ENCODE data around the gene LRRN1.
"Not testable (repeated sequence)": the region's sequence is repeated elsewhere in the genome, so short reads cannot be mapped to it uniquely, and the experiment has no call there.

The LRRN1 gene

DNA sequence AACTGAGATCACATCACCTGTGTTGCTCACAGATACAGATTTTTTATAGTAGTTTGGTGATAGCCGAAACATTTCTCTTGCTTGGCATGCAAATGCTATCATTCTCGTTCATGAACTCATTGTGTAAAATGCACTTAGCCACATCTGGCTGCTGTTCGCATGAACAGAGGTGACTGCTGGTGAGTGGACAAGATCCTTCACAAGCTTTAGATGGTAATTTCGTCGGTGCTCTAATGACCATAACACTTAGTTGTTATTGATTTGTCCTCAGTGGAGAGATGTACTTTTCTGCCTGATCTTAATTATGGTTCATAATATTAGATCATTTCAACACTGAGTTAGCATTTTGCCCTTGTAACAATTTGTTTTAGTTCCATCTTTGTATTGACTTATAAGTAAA, 13.8 kb downstream of the LRRN1 start:
- DNase-seq (ENCODE audit: low spot score) = no peak

DNA sequence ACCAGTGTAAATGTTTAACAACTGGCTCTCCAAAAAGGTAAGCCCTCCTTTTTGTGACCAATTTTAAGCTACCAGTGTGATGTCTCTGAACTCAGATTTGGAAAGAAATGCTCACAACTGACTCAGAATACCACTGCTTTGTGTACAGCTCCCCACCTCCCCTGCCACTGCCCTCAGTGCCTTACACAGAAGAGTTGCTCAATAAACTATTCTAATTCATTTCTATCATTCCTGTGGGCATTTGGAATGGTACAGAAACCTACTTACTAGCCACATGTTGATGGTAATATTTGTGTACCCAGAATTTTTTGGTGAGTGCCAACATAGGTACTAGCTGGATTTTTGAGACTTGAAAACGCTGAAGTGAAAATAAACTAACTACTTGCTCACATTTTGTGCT, 16.0 kb downstream of the LRRN1 start:
- no peak for DNase-seq (ENCODE audit: low spot score)

DNA sequence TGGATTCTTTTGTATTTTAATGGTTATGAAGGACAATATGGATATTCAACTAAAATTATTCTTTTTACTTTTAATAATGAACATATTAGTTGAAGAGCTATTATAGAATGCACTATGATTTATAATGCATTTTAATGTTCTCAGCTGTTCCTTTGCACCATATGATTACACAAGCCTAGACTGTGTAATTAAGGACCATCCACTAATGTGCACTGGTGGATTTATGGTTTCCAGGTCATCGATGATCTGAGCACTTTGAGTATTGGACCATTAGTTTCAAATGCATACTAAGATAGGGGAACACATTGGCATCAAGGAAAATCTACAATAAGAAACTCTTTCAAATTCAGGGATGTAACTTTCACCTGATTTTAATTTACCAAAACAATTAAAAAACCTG, 16.8 kb downstream of the LRRN1 start:
- DNase-seq (ENCODE audit: low spot score) = no peak

DNA sequence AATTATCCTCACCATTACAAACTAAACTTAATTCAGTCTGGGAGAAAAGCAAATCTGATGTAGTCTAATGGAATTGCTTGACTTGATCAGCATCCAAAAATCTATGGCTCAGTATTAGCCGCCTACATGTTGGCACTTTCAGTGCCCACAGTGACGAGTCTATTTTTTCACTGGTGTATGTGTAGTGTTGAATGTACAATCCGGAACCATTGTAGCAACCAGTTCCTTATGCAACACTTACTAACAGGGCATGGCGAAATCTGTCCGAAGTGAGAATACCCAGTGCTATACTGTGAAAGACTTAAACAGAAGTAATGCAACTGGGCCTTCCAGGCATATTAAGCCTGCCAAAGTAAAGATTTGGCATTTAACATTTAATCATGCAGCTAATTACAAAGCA, 18.6 kb downstream of the LRRN1 start:
- DNase-seq (ENCODE audit: low spot score) = no peak

DNA sequence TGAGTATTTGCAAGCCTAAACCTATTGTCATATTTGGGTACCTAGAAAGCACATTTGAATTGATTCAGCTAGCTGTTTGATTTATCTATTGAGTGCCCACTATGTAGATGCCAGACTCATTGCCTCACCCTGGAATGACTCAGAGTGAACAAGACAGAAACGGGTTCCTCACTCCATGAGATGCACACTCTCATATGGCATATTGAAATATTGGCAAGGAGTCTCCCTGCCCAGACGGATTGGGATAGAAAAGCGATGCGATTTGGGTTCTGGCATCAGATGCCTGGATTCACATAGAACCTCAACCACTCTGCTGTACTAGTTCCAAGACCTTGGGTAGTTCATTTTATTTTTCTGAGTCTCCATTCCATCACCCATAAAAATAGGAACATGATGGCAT, 22.5 kb downstream of the LRRN1 start:
- DNase-seq (ENCODE audit: low spot score) = no peak

DNA sequence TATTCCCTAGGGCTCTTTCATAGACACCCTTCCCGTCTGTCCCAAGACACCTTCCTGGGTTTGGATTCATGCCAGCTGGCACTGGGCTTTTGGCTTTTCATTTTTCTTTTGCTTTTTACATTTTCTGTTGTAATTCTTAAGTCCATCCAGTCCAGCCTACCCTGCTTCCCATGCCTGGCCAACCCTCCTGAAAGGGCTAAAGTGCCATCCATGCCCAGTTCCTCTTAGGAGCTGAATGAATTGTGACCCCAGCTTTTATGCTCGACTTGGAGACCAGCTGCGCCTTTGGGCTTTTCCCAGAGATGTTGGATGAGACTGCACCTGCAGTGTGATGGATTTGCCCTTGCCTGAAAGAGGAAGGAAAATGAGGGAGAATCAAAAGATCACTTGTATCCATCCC, 25.8 kb downstream of the LRRN1 start:
- no peak for DNase-seq (ENCODE audit: low spot score)

DNA sequence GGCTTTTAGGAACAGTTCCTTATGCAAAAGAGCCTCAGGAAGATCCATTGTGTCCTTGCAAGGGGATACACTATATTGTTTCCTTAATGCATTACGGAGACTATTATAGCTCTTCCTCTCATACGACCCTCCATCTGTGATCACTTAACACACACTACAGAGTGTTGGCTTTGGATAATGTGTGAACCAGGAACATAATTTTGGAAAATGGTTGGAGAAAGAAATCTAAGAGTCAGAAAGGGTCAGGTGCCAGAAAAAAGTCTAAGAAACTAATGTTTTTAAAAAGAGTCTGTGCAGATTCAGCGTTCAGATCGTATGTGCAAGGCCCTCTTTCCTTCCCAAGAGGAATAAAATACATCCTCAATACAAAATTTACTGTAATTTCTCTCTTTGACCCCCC, 27.3 kb downstream of the LRRN1 start:
- DNase-seq (ENCODE audit: low spot score) = no peak

DNA sequence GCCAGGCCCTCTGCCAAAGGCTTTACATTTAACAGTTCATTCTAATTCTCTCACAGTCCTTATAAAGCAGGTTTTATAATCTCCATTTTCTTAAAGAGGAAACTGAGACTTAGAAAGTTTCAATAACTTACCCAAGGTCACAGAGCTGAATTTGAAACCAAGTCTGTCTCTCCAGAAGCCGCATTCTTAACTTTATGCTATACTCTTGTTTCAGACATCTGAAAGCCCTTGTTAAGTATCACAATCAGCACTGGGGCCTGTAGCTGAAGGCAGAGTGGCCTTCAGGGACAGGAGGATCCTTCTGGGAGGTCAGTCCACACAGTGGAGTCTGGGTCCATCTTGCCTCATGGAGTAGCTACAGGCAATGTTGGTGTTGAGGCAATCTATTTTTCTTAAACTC, 27.9 kb downstream of the LRRN1 start:
- DNase-seq (ENCODE audit: low spot score) = no peak

DNA sequence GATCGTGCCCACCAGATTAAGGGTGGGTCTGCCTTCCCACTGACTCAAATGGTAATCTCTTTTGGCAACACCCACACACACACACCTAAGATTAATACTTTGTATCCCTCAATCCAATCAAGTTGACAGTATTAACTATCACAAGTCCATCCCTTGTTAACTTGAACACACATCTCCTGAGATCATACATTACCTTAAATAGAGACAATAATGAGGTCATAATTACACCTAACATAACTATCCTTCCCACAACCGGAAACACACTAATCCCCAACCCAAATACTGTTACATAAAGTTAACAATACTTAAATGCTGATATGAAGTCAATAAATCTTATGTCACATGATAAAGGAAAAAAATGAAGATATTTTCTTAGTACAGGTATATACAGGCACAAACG, 29.2 kb downstream of the LRRN1 start:
- DNase-seq (ENCODE audit: low spot score) = not testable (repeated sequence)

DNA sequence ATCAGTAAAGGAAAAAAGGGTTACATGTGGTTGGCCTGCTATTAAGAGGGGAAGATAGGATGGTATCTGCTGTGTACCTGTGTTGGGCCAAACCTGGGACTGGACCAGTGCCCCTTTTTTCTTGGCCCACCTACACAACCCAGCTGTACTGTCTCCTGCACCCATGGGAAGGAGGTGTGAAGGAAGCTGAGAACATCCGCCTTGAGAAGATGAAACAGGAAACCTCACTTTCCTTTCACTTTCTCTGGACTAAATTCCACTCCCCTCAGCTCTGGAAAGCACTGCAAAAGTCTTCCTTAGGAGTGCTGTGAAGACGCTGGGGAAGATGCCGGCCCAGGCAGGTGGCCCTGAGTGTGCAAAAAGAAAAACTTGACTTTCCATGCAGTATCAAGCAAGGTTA, 37.6 kb downstream of the LRRN1 start:
- no peak for DNase-seq (ENCODE audit: low spot score)

DNA sequence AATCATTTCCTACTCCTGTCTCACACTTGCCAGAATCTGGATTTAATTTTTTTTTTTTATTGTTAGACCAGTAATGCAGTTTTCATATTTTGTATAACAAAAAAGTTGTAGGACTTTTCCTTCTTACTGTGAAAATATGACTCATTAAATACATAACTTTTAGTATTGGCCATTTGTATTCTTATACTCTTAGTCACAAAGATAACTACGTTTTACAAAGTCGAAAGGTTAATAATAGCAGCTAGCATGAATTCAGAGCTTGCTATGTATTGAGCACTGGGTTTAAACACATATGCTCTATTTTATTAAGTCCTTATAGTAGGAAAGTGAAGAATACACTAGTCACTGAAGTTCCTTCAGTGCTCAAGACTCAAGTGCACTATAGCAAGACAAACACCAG, 43.1 kb downstream of the LRRN1 start:
- DNase-seq (ENCODE audit: low spot score) = no peak

DNA sequence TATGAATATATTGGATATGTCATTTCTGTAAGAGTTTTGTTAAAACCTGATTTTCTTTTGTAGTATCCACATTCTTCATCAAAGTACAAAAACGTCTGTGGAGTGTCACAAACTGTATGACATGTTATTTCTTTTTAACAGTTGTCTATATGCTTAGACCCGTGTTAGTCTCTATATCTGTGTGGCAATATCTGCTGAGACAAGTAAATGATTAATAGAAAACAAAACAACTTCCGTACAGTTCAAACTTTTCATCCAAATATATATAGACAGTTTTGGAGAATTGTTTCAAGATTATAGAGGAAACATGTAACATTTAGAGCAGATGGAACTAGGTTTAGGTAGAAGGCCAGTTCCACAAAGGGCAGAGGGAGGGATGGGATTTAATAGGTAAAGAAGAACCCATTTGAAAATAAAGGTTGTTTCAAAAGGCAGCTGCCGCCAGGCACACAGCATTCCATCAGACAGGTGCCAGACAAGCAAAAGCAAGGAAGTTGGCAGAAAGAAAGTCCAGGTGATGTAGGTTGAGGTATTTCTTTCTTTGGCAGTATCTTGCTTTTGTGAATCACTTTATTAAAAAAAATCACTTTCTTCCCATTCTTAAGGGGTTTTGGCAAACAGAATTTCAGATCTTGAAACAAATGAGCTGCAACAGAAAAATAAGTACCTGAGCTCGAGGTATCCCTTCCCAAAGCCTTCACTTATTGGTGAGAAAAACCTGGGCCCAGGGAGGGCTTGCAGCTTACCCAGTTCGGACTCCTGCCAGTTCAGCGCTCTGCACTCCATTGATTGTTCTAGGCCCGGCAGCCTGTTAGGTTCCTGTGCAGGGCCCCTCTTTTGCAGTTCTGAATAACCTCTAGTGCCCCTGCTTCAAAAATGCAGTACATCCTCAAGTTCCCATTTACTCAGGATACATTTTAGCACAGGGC, 49.0 kb downstream of the LRRN1 start:
- no peak for DNase-seq (ENCODE audit: low spot score)

DNA sequence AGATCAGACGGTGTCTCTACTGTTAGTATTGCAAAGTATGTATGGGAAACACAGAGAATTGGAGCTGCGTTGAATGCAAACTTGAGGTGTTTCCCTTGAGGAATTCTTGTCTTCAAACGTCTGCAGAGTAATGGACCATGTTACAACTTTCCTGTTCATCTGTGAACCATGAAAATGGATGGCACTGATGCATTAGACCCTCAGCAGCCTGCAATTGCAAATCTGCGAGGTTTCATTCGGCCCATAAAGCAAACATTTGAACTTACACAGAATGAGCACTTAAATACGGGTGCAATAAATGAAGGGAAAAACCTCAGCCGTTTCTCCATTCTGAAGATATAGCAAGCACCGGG, 49.7 kb downstream of the LRRN1 start:
- no peak for DNase-seq (ENCODE audit: low spot score)

DNA sequence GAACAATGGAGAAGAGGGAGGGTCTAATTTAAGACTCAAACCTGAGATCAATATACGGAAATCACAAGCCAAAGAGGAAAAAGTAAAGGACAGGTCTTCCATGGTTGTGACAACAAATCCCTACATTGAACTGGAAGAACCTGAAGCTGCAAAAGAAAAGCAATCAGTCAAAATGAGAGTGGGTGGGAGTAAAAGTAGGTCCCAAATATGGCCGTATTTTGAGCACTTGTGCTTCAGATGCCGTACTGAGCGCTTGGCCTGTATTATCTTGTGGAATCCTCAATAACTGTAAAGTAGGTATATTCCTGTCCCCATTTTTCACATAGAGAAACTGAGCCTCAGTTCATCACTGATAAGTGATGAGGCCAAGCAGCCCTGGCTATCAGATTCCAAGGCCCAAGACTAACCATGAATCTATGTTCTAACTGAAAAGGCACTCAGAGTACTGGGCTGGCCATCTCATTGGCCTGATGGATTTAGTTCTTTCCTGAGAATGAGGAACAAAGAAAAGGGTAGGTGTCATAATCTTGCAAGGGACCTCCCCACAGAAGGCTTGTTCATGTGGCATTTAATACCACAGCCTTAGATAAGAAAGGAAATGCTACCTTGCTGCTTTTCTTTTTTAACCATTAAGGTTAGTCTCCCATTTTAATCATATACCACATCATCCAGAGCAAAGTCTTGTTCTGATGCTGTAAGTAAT, 52.5 kb downstream of the LRRN1 start:
- no peak for DNase-seq (ENCODE audit: low spot score)

DNA sequence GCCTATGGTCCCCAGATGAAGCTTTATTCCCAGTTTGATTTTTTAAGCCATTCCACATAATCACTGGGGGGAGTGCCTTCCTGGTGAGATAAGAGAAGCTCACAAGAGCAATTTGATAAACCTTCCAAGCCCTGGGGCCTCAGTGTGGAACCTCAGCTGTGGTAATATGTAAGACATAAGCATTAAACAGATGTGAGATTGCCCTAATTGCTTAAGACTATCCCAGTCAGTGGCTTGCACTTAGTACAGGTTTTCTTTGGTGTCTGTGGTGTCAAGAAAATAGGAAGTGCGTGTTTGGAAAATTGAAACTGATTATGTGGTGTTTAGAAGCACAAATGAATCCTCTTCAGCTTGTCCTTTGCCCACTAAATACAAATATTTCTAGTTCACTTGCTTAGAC, 54.3 kb downstream of the LRRN1 start:
- DNase-seq (ENCODE audit: low spot score) = no peak

DNA sequence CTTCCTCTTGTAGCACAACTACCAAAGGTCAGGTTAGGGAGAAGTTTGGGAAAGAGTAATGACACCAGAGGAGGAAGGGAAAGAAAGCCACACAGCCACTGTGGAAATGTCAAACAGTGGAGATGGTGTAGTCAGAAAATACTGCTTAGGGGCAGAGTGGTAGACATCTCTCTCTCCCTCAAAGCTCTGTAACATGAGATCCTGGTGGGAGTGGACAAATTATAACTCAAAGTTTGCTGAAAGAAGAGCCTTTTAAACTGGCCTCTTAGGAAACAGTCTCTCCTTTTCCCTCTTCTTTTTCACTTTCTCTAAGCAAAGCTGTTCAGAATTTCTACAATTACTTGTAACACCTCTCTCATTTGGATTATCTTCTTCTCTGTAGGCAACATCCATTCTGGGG, 55.8 kb downstream of the LRRN1 start:
- no peak for DNase-seq (ENCODE audit: low spot score)

DNA sequence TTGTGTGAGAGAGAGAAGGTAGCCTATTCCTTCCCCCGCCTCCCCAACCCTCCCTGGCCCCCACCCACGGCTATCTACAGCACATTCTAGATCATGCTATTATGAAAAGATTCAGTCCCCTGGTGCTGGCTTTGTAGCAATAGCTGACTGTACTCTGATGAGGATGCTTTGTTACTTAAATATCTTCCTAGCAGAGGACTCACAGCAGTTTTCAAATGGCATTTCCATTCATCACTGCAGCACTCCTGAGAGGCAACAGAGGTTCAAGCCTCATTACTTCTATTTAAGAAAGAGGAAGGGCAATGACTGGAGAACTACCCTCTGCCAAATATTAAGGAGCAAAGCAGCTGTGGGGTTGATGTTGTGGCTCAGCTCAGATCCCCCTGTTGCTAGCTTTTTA, 61.0 kb downstream of the LRRN1 start:
- DNase-seq (ENCODE audit: low spot score) = no peak

DNA sequence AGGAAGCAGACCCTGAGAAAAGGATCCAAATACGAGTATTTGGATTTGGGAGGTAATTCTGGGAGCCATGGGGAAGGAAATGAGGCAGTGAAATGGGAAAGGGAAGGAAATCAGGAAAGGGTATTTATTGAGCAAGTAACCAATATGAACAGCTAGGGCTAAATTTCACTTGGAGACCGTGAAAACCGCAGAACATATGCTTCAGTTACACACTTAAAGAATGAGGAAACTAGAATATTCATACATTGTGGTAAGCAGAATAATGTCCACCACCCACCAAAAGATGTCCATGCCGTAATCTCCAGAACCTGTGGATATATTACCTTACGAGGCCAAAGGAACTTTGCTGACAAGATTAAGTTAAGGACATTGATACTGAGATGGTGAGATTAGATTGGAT, 63.3 kb downstream of the LRRN1 start:
- no peak for DNase-seq (ENCODE audit: low spot score)

DNA sequence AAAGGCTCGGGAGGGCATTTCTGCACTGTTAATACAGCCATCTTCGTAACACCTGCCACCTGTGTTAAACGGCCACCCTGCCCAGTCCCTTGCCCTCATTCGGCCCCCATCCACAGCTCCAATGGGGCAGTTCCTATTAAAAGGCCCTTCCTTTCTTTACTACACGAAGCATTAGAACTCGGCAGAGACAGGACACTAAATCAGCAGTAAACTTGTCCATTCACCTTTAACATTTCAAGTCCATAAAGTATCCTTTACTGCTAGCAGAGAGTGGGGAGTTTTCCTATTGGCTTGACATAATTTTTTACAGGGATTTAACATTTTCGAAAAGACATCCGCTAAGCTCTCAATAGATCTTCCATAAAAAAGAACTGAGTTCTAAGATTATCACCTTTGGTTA, 76.3 kb downstream of the LRRN1 start:
- DNase-seq (ENCODE audit: low spot score) = no peak

DNA sequence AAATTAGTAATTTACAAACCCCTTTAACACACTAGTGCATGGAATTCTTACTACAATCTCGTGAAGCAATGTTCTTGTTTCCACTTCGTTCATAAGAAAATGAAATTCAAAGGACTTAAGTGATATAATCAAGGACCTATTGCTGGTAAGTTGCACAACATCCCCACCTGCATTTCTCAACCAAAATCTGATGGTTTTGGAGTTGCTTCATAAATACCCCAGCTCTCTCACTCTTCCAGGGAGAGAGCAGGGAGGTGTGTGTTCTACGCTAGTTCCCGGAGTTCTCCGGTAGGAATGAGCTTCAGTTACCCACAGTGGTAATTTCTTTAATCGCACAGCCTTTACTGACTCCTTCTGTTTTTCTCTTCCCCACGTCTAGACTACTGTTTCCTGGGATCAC, 81.8 kb downstream of the LRRN1 start:
- DNase-seq (ENCODE audit: low spot score) = no peak

DNA sequence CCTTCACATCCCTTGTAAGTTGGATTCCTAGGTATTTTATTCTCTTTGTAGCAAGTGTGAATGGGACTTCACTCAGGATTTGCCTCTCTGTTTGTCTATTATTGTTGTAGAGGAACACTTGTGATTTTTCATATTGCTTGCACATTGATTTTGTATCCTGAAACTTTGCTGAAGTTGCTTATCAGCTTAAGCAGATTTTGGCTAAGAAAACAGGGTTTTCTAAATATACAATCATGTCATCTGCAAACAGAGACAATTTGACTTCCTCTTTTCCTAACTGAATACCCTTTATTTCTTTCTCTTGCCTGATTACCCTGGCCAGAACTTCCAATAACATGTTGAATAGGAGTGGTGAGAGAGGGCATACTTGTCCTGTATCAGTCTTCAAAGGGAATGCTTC, 88.1 kb downstream of the LRRN1 start:
- not testable (repeated sequence) for DNase-seq (ENCODE audit: low spot score)

DNA sequence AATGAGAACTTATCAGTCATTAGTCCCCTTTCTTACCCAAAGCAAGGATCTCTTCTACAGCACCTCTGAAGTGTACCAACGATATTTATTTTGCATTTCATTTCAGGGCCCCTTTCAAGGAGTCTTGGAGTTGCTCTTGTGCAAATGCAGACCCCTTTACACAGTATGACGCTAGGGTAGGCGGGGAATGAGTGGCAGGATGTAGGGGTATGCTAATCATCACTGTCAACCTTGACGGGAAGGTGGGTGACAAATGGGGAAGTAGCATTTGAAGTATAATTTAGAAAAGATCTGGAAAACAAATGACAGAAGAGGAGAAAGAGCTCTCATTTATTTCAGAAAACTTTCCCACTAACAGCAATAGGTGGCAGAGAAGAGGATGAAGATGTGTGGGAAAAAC, 94.4 kb downstream of the LRRN1 start:
- no peak for DNase-seq (ENCODE audit: low spot score)

Measured in LoVo (cell line).